DMS53 treated with DMSO at 0.1 percent for 48 hours (cell line): Measurements from ENCODE around the gene TMC7.

ENCODE experiments used
- DNase-seq: peaks from one replicate; lab custom pipeline; 2025; ENCODE audit not compliant: unreplicated experiment; lab: John Stamatoyannopoulos, UW

TMC7 gene

DNA sequence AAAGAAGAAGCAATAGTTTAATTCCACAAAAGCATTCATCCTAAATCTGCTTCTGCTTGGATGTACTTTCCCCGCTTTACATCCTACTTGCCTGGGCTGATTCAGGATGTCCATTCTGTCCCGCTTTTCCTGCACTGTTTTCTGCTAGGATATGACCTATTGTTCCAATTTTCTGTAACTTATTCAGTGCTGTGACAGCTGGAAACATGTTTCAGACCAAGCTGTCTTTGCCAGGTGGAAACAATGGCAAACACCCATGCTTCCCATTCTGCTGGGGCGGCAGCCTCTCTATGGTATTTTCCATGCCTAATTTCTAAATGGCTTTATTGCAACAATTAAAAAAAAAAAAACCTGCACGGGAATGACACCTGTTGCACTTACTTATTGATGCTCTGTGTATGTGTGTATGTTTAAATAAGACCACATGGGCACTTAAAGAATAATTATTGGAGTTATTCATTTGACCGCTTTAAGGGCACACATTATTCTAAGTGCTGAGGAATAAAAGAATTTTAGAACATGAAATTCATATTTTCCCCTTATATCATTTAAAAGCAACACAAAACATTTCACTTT lies 104.7 kb downstream of the TMC7 start:
- no peak for DNase-seq

DNA sequence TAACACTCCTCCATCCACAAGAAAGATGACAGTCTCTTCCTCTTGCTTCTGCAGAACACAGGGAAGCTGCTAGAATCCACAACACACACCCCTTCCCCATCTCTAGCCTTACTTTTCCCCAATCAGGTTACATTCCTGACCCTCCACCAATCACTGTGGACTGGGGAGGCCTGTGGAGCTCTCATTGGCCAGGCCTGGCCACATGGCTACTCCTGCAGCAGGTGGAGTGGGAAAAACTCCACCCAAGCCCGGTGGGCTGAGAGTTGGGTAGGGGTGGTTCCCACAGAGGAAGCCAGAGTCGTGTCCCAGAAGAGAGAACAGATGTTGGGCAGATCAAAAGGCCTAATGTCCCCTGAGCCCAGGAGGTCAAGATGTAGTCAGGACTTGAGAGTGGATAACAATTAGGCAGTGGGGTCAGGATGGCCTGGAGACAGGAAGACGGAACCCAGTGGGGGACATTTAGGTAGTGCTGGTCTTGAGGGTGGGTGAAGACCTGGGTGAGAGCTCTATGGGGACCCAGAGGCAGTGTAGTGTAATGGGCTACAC lies 105.7 kb downstream of the TMC7 start:
- DNase-seq = no peak

DNA sequence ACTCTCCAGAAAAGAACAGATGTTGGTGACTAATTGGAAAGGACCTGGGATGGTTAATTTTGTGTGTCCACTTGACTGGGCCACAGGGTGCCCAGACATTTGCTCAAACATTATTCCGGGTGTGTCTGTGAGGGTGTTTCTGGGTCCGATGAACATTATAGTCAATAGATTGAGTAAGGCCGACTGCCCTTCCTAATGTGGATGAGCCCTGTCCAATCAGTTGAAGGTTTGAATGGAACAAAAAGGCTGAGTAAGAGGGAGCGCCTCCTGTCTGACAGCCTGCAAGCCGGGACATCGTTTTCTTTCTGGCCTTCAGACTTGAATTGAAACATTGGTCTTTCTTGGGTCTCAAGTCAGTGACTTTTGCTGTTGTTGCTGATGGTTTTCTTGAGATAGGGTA lies 107.2 kb downstream of the TMC7 start:
- DNase-seq = no peak

DNA sequence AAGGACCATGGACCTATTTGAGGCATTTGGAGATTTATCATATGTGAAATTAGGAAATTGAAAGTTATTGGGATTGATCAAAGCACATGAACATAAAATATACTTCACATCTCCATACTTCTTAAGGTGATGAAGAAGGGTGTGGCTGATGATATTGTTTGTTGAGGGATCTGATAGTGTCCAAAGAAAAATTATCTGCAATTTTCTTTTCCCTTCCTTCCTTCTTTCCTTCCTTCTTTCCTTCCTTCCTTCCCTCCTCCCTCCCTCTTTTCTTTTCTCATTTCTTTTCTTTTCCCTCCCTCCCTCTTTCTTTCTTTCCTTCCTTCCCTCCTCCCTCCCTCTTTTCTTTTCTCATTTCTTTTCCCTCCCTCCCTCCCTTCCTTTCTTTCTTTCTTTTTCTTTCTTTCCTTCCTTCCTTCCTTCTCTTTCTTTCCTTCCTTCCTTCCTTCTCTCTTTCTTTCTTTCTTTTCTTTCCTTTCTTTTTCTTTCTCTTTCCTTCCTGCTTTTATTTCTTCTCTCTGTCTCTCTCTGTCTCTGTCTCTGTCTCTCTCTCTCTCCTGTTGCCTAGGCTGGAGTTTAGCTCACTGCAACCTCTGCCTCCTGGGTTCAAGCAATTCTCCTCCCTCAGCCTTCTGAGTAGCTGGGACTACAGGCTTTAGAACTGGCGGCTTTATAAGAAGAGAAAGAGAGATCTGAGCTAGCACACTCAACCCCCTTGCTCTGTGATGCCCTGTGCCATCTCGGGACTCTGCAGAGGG lies 109.1 kb downstream of the TMC7 start:
- no peak for DNase-seq

DNA sequence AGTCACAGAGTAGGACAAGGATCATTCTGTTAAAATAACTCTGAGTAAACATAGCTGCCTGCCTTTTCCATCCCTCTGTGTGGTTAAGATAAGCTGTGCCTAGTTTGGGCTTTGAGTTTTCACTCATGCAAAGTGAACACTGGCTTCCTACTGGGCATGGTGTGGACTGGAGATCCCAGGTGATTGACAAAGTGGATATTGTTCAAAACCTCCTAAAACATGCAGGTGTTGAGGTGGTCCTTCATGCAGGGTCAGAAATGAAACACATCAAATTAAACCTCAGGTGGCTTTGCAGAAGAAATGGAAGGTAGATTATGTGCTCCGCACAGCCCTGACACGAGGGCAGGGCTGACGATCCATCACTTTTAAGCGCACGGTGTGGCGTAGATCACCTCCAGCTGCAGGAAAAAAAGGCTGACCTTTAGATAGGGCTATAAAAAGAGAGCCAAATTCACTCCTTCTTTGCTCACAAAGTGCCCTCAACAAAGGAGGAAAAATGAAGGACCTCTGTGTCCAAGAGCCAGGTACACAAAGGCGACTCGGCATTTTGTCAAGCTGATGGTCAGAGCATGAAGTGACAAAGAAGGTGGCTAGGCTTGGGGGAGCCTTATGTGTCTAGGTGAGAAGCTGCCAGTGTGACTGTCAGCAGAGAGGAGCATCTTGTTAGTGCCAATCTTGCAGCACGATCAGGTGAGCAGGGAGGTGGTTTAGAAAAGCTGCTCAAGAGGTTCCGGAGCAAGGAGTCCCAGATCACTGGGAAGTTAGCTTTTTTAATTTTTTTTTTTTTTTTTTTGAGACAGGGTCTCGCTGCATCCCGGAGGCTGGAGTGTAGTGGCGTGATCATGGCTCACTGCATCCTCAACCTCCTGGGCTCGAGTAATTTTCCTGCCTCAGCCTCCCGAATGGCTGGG lies 110.2 kb downstream of the TMC7 start:
- no peak for DNase-seq

DNA sequence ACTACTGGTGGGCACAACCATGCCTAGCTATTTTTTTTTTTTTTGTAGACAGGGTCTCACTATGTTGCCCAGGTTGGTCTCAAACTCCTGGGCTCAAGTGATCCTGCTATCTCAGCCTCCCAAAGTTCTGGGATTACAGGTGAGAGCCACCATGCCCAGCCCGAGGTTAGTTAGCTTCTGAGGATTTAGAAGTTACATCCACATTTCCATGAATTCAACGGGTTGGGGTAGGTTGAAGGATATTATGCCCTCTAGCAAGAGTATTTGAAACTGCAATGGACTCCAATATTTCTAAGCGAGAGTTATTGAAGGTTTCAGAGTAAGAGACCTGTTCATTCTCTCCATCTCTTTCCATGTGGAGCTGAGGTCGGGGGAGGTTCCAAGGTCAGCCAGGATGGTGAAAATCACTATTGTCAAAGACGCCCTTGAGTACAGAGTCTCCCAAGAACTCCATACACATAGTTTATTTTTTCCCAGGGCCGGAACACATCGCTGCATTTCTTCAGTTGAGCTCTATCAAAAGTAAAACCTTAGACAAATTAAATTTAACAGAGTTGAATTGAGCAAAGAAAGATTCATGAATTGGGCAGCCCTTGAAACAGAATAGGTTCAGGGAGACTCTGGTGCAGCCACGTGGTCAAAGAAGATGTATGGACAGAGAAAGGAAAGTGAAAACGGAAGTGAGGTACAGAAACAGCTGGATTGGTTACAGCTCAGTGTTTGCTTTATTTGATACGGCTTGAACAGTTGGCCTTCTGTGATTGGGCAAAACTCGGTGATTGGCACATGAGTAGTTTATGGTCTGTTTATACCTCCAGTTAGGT lies 111.0 kb downstream of the TMC7 start:
- DNase-seq = peak; percentile 69

DNA sequence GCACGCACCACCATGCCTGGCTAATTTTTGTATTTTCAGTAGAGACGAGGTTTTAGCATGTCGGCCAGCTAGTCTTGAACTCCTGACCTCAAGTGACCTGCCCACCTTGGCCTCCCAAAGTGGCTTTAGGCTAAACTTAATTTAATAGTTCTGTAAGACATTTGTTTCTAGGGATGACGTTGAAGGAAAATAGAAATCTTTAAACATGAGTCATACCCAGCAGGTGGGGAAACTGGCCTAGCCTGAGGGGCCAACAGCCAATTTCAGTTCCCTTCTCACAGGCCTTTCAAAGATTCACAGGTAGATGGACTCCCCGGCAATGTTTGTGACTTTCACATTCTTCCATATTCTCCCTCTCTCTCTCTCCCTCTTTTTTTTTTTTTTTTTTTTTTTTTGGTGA lies 111.9 kb downstream of the TMC7 start:
- DNase-seq = no peak

DNA sequence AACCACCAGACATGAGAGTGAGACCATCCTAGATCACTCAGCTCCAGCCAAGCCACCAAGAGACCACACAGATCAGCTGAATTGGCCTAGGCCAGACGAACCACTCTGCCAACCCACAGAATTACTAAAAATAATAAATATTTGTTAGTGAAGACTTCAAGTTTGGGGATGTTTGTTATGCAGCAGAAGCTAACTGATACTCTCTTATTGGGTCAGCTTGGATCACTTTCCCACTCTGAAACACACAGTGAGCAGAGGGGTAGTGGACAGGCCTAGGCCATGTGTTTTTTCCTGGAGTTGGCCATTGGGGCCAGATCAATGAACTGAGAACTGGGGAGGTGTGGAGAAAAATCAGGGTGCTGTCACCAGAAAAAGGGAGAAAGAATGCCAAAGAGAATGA lies 114.4 kb downstream of the TMC7 start:
- no peak for DNase-seq

DNA sequence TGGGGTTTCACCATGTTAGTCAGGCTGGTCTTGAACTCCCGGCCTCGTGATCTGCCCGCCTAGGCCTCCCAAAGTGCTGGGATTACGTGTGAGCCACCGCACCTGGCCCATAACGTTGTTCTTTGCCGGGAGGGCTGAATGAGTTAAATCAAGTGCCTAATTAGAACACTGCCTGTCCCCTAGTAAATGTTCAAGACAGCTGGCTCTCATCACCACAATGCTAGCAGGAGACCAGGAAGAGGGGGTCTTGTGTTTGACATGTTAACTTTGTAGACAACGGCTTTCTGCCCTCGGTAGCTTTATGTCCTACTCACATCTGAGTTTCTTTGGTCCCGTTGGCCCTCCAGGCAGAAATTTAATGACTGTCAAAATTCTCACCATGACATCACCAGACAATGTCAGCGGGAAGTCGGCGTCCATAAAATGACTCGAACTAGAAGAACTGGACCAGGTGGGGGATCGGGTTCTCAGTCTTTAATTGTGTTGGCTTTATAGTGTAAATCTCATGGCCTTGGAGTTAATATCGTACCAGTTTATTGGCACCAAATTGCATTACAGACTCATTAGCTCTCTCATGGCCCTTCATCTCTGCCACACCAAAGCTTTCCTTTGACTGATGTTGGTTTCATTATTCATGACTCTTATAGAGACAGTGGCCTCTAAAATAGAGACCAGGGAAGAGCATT lies 118.6 kb downstream of the TMC7 start:
- DNase-seq = no peak

DNA sequence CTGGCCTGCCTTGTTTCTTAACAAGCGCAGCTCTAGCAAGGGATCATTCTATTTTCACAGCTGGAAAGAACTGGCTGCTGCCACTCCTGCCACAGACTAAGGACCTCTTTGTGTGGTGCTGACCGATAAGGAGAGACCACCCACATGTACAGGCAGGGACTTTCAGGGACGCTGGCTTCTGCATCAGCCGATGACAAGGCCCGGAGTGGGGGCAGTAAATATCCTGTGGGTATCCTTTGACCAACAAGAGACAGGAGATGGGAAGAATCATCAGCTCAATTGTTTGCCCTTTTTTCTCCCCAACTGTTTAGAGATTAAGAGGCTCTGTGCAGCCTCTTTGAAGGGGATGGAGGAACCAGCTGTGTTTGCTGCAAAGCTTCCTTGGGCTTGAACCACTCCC lies 120.9 kb downstream of the TMC7 start:
- DNase-seq = no peak

DNA sequence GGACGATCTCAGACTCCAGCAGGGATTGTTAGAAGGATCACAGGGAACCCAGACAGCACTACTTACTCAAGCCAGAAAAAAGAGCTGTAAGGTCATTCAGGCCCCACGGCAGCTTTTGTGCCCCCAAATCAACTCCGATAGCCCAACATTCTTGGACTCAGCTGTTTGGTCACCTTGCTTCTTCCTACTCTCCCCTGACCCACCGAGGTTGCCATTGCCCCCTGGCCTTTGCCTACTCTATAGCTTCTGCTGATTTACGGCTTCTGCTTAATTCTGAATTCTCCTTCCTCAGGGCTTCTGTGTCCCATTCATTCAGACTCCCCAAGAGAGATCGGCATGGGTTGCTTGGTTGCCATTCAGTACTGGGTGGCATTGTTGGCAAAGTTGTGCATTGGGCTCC lies 121.4 kb downstream of the TMC7 start:
- no peak for DNase-seq

DNA sequence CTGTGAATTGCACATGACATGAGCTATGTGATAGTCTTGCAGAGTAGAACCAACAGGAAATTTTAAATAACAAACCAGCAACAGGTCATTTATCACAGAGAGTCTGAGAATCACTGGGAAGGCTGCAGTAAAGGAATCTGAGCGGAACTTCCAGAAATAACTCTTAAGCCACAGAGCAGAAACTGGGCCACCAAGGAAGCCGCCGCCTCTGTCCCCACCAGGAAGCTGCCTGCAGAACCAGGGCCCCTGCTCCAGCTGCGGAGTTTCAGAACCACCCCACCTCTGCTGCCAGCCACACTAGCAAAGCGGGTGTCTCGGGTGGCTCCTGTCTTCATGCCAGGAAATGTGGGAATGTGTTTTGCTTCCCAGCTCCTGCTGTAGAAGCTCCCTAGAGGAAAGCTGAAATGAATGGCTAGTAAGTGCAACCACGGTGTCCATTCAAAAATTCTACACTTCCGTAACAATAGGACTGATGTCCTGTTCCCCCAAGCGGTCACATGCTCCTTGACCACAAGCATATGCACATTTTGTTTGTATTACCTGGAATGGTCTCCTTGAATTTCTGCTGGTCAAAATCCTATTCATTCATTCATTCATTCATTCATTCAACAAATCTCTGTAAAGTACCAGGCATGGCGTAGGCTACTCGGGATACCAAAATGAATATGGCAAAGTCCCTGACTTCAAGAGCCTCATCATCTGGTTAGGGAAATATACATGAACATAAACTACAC lies 122.3 kb downstream of the TMC7 start:
- no peak for DNase-seq

DNA sequence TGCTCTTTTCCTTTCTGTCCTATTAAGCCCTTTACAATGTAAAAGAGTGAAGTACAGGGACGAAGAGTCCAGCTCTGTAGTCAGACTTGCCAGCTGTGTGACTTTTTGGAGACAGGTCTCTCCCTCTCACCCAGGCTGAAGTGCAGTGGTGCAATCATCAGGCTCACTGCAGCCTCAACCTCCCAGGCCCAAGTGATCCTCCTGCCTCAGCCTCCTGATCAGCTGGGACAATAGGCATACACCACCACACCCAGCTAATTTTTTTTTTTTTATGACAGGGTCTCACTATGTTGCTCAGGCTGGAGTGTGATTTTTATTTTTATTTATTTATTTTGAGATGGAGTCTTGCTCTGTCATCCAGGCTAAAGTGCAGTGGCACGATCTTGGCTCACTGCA lies 122.9 kb downstream of the TMC7 start:
- DNase-seq = no peak

DNA sequence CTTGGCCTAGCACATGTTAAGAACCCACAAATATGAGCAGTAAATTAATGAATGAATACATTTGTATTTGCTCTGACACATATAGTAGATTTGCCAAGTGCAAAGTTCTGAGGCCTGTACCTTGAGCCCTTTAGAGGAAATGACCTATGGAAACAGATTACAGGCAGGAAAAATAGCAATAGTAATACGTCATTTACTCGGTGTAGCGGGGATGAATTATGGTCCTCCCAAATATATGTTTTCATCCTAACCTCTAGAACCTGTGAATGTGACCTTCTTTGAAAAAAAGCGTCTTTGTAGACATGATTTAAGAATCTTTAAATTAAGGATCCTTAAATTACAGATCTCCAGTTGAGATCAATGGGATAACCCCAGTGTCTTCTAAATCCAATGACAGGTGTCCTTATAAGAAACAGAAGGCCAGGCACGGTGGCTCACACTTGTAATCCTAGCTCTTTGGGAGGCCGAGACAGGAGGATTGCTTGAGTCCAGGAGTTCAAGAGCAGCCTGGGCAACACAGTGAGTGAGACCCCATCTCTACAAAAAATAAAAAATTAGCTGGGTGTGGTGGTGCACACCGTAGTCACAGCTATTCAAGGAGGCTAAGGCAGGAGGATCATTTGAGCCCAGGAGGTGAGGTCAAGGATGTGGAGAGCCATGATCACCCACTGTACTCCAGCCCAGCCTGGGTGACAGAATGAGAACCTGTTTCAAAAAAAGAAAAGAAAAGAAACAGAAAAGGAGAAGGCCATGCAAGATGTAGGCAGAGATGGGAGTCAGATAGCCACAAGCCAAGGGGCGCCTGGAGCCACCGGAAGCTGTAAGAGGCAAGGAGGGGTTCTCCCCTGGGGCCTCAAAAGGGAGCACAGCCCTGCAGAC lies 124.9 kb downstream of the TMC7 start:
- DNase-seq = no peak

DNA sequence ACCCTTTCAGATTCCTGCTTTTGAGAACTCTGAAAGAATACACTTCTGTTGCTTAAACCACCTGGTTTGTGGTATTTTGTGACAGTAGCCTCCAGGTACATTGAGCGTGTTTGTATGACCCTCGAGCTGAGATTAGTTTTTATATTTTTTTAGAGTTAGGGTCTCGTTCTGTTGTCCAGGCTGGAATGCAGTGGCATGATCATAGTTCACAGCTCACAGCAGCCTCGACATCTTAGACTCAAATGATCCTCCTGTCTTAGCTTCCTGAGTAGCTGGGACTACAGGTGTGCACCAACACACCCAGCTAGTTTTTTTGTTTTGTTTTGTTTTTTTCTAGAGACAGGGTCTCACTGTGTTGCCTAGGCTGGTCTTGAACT lies 125.5 kb downstream of the TMC7 start:
- no peak for DNase-seq

DNA sequence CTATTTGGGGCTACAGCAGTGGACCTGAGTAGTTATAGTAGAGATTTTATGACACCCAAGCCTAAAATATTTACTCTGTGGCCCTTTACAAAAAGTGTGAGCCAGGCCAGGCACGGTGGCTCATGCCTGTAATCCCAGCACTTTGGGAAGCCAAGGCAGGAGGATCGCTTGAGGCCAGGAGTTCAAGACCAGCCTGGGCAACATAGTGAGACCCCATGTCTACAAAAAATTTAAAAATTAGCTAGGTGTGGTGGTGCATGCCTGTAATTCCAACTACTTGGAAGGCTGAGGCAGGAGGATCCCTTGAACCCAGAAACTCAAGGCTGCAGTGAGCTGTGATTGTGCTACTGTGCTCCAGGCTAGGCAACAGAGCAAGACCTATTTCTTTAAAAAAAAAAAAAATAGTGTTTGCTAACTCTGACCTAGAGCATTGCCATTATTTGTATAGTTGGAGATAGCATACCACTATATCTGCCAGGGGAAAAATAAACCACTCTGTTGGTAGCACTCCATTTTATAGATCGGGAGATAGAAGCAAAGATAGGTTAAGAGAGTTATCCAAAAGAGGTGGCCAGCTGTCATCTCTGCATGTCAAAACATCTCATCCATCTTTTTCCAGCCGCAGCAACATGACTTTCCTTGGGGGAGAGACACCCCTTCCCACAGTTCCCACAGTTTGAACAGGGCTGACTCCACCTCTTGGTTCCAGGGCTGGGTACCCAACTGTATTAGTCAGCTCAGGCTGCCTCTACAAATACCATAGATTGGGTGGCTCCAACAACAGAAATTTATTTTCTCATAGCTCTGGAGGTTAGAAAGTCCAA lies 127.0 kb downstream of the TMC7 start:
- DNase-seq = no peak

DNA sequence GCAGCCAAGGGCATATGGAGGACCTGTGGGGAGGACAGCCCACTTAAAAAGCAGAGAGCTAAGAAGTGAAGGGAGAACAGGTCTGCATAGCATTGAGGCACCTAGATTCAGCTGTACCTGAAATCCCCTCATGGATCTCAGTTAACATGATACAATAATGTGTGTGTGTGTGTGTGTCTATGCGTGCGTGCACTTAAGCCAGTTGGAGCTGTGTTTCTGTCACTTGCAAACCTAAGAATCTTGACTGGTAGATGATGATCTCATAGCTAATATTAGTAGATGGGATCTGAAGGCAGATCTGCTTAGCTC lies 128.3 kb downstream of the TMC7 start:
- DNase-seq = no peak
